GM21390 (cell line): ENCODE results near the gene PRR7.

ENCODE experiments used
- ATAC-seq: cut with Tn5 transposase; IDR thresholded peaks from one replicate; pipeline ENCODE4 v1.9.1; 2021; ENCODE audit not compliant: unreplicated experiment

PRR7 gene

DNA sequence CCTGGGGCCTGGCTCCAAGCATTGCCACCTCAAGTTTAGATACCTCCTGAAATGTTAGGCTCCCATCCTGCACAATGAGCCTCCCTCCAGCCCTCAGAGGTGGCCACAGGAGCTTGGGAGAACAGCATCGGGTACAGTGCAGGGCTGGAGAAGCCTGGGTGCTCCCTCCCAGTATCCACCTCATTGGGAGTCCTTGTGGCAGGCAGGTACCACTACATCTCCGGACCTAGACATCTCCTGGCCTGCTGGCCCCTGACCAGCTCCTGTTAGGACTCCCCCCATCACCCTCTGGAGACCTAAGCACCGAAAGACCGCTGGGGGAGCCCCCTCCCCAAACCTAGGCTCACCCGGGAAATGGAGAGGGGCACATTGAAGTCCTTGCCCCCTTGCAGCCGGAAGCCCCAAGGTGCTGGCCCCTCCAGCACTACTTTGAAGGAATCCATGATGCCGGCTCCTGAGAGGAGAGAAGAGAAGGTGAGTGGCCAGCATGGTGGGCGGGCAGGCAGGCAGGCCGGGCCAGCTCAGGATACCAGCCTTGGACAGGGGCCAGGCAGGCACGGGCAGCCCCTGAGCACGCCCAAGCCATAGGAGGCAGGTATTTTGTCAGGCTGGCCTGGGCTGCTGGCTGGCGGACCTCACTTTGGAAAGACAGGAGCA, 49.6 kb downstream of the PRR7 start:
- ATAC-seq: no peak

GRCh38 chr5:177496727-177497291, 50.2 kb downstream of the PRR7 start:
- no peak for ATAC-seq

DNA sequence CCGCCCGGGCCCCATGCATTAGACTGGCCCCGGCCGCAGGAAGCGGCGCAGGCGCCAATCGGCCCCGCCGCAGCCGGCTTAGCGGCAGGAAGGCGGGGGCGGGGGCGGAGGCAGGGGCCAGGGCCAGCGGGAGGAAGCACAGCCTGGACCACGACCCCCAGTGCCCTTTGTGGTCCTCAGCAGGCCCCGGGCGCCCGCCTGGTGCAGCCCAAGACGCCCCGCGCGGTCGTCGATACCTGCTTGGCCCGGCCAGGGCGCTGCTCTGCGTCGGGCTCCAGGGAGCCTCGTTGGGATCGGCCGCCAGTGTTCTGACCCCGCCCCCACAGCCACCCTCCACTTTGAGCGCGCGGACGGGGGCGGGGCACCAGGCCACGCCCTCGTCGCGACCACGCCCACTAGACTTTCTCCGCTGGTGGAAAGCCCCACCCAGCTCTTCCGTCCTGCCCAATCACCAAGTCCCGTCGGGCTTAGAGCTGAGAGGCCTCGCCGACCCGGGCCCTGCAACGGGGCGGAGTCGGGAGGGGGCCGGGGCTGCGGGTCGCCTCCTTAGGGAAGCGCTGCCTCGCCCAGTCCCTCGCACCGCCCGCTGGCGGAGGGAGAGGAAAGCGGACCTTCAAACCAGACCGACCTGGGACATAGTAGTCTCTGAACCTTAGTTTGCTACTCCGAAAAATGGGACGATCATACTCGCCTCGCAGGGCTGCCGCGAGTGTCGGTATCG, 50.8 kb downstream of the PRR7 start, which contains the start of gene PDLIM7:
PDLIM7 (minus strand) TSS at position 313 of the 721 bp plus-strand sequence. CDS start 1,092 bp downstream, outside the sequence.
- ATAC-seq: peak; percentile 71

GRCh38 chr5:177498013-177498787, 51.6 kb downstream of the PRR7 start:
- ATAC-seq: peak; percentile 11

- no peak for ATAC-seq
Observed at GRCh38 chr5:177499842-177500241, 53.2 kb downstream of the PRR7 start.

GRCh38 chr5:177500685-177501522, 54.3 kb downstream of the PRR7 start:
- peak; percentile 27 for ATAC-seq

- no peak for ATAC-seq
Observed at GRCh38 chr5:177501874-177502678, 55.5 kb downstream of the PRR7 start.

DNA sequence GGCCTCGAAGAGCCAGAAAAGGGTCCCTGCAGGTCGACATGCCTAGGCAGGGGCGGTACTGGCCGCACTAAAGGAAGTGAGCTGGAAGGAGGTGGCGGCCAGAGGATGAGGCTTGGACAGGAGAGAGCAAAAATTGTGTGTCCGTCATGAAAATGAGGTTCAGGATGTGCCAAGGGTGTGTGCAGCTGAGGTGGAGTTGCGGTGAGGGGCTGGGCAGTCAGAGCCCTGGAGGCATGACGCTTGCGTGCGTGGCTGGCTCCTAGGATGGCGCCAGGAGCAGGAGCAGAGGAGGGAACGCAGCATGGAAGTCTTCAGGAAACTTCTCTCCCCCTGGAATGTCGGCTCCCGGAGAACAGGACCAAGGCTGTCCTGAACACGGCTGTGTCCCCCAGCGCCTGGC, 56.3 kb downstream of the PRR7 start:
- no peak for ATAC-seq

- no peak for ATAC-seq
Observed at GRCh38 chr5:177503351-177504085, 56.9 kb downstream of the PRR7 start.

- no peak for ATAC-seq
Observed at GRCh38 chr5:177504086-177505056, 57.8 kb downstream of the PRR7 start.

- no peak for ATAC-seq
Observed at GRCh38 chr5:177505075-177505474, 58.5 kb downstream of the PRR7 start.
